Breast epithelium (tissue), 4 donors: ENCODE results near the gene FEZF1. TPM values are rescaled to one million over a fixed set of nuclear protein-coding genes. Genes with fewer than 3 reads are reported as not detected.

Experiments
- DNase-seq, 2 donors: peaks; one replicate each; pipeline ENCODE4 v3.0.0-alpha.2; 2019; ENCODE audit warnings: low spot score in 2 of 2
- H3K27ac ChIP-seq, 2 donors: fragments of 200-600 bp; sonication (generic) in 1 of 2; one replicate each; pipeline ENCODE4 v1.5.1; 2016 to 2019; ENCODE audit warnings: mild to moderate bottlenecking in 1 of 2
- H3K27me3 ChIP-seq, 2 donors: fragments of 200-600 bp; sonication (generic) in 1 of 2; one replicate each; pipeline versions ENCODE4 v1.5.1 to v1.6.0; 2017 to 2019; ENCODE audit warnings: control low read depth in 1 of 2, mild to moderate bottlenecking in 1 of 2
- H3K36me3 ChIP-seq: fragments of 200-600 bp; one replicate; pipeline ENCODE4 v1.5.1; 2019
- H3K4me1 ChIP-seq, 2 donors: fragments of 200-600 bp; sonication (generic); one replicate each; pipeline ENCODE4 v1.5.1; 2016 to 2019; ENCODE audit warnings: control low read depth in 1 of 2
- H3K4me3 ChIP-seq, 3 donors: fragments of 200-600 bp; sonication (generic); 1 replicate in 2 of 3; 2 replicates in 1 of 3; pipeline ENCODE4 v1.5.1; 2016 to 2019; ENCODE audit warnings: mild to moderate bottlenecking in 3 of 3, moderate library complexity in 2 of 3
- H3K9me3 ChIP-seq, 2 donors: fragments of 200-600 bp; sonication (generic) in 1 of 2; one replicate each; pipeline ENCODE4 v1.5.1; 2016 to 2019; ENCODE audit warnings: control low read depth in 1 of 2
- POLR2A ChIP-seq: fragments of 450-650 bp; IDR thresholded peaks from one replicate; pipeline ENCODE4 v1.6.1; 2016; ENCODE audit warnings: antibody characterized with exemption, mild to moderate bottlenecking, moderate library complexity
- POLR2AphosphoS5 ChIP-seq, 3 donors: sonication (generic); formaldehyde crosslinking; IDR thresholded peaks; one replicate each; pipeline ENCODE4 v1.6.1; 2017; ENCODE audit warnings: antibody characterized with exemption in 3 of 3
- intact Hi-C: fragments of 100-400 bp; cut with DNase I; formaldehyde crosslinking; loops from one replicate; pipeline ENCODE4 v1.15.1; 2023; ENCODE audit warnings: low total_unique reads
- total RNA-seq, 3 donors: library from RNA; depleted of rRNA; stranded (reverse); fragments of >200 nt; gene quantifications; one replicate each; pipeline ENCODE4 v1.1.0, GENCODE V29; 2016
- TF ChIP-seq, protein P1 (sequence below), 3 donors: fragments of 450-650 bp; IDR thresholded peaks; one replicate each; pipeline ENCODE4 v1.5.1; 2016 to 2017; ENCODE audit warnings: antibody characterized with exemption in 3 of 3, mild to moderate bottlenecking in 3 of 3, moderate library complexity in 3 of 3

FEZF1 gene
- total RNA-seq, 3 donors from 2014 or later: not detected

DNA sequence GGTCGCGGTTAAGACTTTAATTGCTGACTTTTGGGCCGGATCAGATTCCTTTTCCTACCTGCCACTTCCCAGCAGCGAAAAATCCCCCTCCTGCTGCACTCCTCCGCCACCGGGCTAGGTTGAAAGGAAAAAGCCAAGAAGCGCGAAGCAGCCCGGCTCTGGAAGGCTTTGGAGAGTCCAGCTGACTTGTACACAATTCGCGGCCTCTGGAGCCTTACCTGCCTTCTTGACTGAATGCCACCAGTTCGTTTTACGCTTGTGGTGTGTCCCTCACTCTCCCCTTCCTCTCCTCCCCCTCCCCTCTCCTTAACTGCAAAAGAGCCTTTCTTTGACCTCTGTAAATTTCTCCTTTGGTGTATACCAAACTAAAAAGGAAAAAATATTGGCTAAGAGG lies 2.7 kb upstream of the FEZF1 start:
- no peak for DNase-seq
- no peak overlapping the region for H3K27ac ChIP-seq
- H3K4me1 ChIP-seq: peaks cover 7 to 20% of the 10 kb centered on the region in 2 donors
- no peak for TF ChIP-seq POLR2AphosphoS5 (IDR thresholded peaks at IDR 0.05)
- TF ChIP-seq, protein P1, sequence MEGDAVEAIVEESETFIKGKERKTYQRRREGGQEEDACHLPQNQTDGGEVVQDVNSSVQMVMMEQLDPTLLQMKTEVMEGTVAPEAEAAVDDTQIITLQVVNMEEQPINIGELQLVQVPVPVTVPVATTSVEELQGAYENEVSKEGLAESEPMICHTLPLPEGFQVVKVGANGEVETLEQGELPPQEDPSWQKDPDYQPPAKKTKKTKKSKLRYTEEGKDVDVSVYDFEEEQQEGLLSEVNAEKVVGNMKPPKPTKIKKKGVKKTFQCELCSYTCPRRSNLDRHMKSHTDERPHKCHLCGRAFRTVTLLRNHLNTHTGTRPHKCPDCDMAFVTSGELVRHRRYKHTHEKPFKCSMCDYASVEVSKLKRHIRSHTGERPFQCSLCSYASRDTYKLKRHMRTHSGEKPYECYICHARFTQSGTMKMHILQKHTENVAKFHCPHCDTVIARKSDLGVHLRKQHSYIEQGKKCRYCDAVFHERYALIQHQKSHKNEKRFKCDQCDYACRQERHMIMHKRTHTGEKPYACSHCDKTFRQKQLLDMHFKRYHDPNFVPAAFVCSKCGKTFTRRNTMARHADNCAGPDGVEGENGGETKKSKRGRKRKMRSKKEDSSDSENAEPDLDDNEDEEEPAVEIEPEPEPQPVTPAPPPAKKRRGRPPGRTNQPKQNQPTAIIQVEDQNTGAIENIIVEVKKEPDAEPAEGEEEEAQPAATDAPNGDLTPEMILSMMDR (IDR thresholded peaks at IDR 0.05): no peak
- no peak for TF ChIP-seq POLR2A
- H3K4me3 ChIP-seq: no peak overlapping the region
- no peaks in the 10 kb centered on the region for H3K36me3 ChIP-seq
- intact Hi-C loops: no loop called here
- H3K9me3 ChIP-seq: no peaks in the 10 kb centered on the region
- H3K27me3 ChIP-seq: peaks cover 10 to 100% of the 10 kb centered on the region in 2 donors

- no peak overlapping the region for H3K27ac ChIP-seq
- no peak for DNase-seq
- no peaks in the 10 kb centered on the region for H3K9me3 ChIP-seq
- TF ChIP-seq, protein P1 (IDR thresholded peaks at IDR 0.05): no peak
- TF ChIP-seq POLR2AphosphoS5 (IDR thresholded peaks at IDR 0.05) (no peak), POLR2A (no peak)
- H3K4me3 ChIP-seq: peak overlapping the region in 1 of 3 donors; percentile 61
- intact Hi-C loops: no loop called here
- peaks cover 12 to 100% of the 10 kb centered on the region in 2 donors for H3K27me3 ChIP-seq
- H3K36me3 ChIP-seq: no peaks in the 10 kb centered on the region
- H3K4me1 ChIP-seq: peaks cover 7 to 20% of the 10 kb centered on the region in 2 donors
Observed at GRCh38 chr7:122306320-122307227, 2.0 kb upstream of the FEZF1 start.

DNA sequence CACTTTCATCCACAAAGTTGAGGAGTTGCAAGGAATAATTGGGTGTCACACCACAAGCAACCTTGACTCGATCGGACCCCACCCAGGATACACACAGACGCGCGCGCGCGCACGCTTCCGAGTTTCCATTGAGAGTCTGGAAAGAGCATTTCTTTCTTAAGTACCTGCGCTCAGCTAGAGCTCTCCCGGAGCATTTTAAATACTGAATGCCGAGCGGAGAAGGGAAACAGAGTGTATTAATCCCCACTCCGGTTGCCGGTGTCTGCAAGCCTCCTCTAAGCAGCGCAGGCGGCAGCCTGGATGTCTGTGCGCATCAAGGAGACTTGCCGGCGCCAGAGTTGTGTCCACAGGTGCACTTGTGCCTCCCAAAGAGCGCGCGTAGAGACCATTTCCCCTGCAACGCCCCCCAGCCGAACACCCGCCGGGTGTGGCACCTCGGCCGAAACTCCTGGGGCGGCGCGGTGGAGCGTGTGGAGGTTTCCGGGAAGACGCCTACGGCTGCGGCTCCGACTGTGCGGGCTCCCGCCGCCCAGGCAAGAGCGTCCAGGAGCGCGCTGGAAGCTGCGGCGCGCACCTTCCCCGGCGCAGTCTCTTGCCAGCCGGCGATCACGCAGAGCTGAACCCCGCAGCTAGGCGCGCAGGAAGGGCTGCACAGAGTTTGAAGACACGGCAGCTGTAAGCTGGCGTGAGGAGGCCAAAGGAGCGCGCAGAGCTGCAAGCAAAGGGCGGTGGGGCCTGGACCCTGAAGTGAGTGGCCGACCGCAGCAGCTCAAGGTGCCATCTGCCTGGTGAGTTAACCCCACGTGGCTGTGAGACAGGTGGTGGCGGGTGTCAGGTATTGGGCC lies 1.1 kb upstream of the FEZF1 start:
- Histone ChIP-seq H3K27me3 (peaks cover 10 to 100% of the 10 kb centered on the region in 2 donors), H3K4me1 (peaks cover 7 to 20% of the 10 kb centered on the region in 2 donors), H3K4me3 (peak overlapping the region in 2 of 3 donors; percentile 26 to 61), H3K9me3 (no peaks in the 10 kb centered on the region), H3K27ac (no peak overlapping the region), H3K36me3 (no peaks in the 10 kb centered on the region)
- no peak for TF ChIP-seq POLR2A
- TF ChIP-seq, protein P1 (IDR thresholded peaks at IDR 0.05): no peak
- TF ChIP-seq POLR2AphosphoS5 (IDR thresholded peaks at IDR 0.05): no peak
- intact Hi-C loops: no loop called here
- no peak for DNase-seq

DNA sequence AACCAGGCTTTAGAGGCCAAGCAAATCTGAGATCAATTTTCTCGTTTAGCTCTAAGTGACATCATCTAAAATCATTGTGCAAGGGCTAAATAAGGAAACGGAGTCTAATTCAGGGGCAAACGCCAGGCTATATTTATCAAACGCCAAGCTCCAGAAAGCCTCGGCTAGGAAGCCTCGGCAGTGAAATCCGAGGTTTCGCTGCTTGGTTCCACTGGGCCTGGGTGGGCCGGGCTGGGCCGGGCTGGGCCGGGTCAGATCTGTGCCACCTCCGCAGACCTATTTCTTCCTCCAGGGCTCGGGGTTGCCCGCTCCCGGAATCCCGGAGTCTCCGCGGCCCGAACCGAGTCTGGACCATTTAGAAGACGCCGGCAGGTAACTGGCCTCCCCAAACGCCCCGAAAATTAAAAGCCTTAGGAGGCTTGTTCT lies 459 bp upstream of the FEZF1 start:
- no peaks in the 10 kb centered on the region for H3K36me3 ChIP-seq
- no peak overlapping the region for H3K27ac ChIP-seq
- DNase-seq: no peak
- peaks cover 10 to 100% of the 10 kb centered on the region in 2 donors for H3K27me3 ChIP-seq
- H3K9me3 ChIP-seq: no peaks in the 10 kb centered on the region
- H3K4me3 ChIP-seq: peak overlapping the region; percentile 5 to 61 (median 26)
- H3K4me1 ChIP-seq: peaks cover 7 to 20% of the 10 kb centered on the region in 2 donors
- intact Hi-C loops: no loop called here
- TF ChIP-seq, protein P1 (IDR thresholded peaks at IDR 0.05): no peak
- TF ChIP-seq POLR2A (no peak), POLR2AphosphoS5 (IDR thresholded peaks at IDR 0.05) (no peak)
